ENCODE results near the gene MAST4.

MAST4 gene

DNA sequence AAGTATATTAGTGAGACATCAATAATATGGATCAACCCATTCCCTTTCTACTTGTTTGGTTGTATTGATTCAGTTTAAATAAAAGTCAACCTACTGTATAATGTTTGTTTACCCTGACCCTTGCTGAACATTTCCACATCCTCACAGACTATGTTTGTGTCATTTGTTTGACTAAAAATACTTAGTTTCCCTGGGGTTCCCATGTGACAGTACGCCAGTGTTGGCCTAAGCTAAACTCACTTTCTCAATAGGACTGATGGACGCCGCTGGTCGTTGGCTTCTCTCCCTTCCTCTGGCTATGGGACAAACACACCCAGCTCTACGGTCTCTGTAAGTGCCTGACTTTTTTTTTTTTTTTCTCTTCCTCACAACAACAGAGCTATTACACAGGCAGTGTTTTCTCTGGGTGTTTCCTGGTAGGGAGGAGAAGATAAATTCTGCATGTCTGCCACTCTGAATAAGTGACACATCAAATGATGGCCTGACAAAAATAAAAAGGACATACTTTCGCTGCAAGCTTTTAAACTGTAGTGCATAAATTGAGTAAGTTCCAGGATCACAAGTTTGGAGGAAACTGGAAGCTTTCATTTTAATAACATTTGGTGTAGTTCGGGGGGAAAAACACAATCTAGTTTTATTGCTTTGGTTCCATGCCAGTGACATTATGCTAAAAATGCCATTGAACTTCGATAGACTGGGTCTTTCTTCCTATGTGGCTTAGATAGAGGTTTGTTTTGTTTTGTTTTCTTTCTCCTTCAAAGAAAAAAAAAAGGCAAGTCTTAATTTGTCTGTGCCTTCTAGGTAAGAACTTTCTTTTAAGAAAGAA is 499.4 kb downstream of the MAST4 start:
- no peak overlapping the region for H3K4me3 ChIP-seq (ENCODE audit: low read depth, low read length)
- no peaks in the 10 kb centered on the region for H3K27me3 ChIP-seq (ENCODE audit: control insufficient read depth, insufficient read depth, low read length)
- no peak overlapping the region for H3K4me2 ChIP-seq (ENCODE audit: low read length)
- H2AFZ ChIP-seq, result no peak overlapping the region
- H3K36me3 ChIP-seq (ENCODE audit: control insufficient read depth, insufficient read depth, low read length), result no peaks in the 10 kb centered on the region
- no peaks in the 10 kb centered on the region for H3K9me3 ChIP-seq (ENCODE audit: control insufficient read depth, low read length)
- peak overlapping the region; percentile 12 for H3K27ac ChIP-seq
- TF ChIP-seq, protein P1, sequence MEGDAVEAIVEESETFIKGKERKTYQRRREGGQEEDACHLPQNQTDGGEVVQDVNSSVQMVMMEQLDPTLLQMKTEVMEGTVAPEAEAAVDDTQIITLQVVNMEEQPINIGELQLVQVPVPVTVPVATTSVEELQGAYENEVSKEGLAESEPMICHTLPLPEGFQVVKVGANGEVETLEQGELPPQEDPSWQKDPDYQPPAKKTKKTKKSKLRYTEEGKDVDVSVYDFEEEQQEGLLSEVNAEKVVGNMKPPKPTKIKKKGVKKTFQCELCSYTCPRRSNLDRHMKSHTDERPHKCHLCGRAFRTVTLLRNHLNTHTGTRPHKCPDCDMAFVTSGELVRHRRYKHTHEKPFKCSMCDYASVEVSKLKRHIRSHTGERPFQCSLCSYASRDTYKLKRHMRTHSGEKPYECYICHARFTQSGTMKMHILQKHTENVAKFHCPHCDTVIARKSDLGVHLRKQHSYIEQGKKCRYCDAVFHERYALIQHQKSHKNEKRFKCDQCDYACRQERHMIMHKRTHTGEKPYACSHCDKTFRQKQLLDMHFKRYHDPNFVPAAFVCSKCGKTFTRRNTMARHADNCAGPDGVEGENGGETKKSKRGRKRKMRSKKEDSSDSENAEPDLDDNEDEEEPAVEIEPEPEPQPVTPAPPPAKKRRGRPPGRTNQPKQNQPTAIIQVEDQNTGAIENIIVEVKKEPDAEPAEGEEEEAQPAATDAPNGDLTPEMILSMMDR (IDR thresholded peaks at IDR 0.05), result no peak
- no peak overlapping the region for H3K9ac ChIP-seq
- H3K79me2 ChIP-seq, result peaks cover 1% of the 10 kb centered on the region
- peaks cover 6% of the 10 kb centered on the region for H3K4me1 ChIP-seq

- Histone ChIP-seq H3K4me1 (peaks cover 6% of the 10 kb centered on the region), H3K4me2 (ENCODE audit: low read length) (no peak overlapping the region)
- TF ChIP-seq, protein P1 (IDR thresholded peaks at IDR 0.05), result no peak
These were observed 502.5 kb downstream of the MAST4 start for GRCh38 chr5:67098656-67099055.

DNA sequence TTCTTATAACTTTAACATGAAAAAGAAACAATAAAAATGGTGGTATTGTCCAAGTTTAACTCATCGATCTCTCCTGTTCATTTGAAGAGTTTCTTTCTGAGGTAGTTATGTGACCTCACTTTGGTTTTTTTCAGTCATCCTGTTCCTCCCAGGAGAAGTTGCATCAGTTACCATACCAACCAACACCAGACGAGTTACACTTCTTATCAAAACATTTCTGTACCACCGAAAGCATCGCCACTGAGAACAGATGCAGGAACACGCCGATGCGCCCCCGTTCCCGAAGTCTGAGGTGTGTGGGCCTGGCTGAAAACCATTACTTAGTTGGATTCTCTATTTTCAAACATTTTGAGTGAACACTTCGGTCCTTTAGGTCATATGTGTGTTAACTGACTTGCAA is 504.1 kb downstream of the MAST4 start:
- no peaks in the 10 kb centered on the region for H3K79me2 ChIP-seq
- no peak overlapping the region for H3K9ac ChIP-seq
- no peak overlapping the region for H3K4me3 ChIP-seq (ENCODE audit: low read depth, low read length)

More at GRCh38 chr5:67098656-67099055, 502.5 kb downstream of the MAST4 start:
- H3K27ac ChIP-seq, result no peak overlapping the region
- H3K36me3 ChIP-seq (ENCODE audit: control insufficient read depth, insufficient read depth, low read length), result no peaks in the 10 kb centered on the region
- H2AFZ ChIP-seq, result no peak overlapping the region
- H3K79me2 ChIP-seq, result no peaks in the 10 kb centered on the region
- no peaks in the 10 kb centered on the region for H3K9me3 ChIP-seq (ENCODE audit: control insufficient read depth, low read length)
- no peaks in the 10 kb centered on the region for H3K27me3 ChIP-seq (ENCODE audit: control insufficient read depth, insufficient read depth, low read length)
- H3K4me3 ChIP-seq (ENCODE audit: low read depth, low read length), result no peak overlapping the region
- no peak overlapping the region for H3K9ac ChIP-seq

GRCh38 chr5:67102708-67103107 is 506.5 kb downstream of the MAST4 start:
- Histone ChIP-seq H3K4me2 (ENCODE audit: low read length) (no peak overlapping the region), H3K79me2 (no peaks in the 10 kb centered on the region), H3K36me3 (ENCODE audit: control insufficient read depth, insufficient read depth, low read length) (no peaks in the 10 kb centered on the region), H3K9me3 (ENCODE audit: control insufficient read depth, low read length) (no peaks in the 10 kb centered on the region), H2AFZ (no peak overlapping the region), H3K4me1 (no peaks in the 10 kb centered on the region), H3K27me3 (ENCODE audit: control insufficient read depth, insufficient read depth, low read length) (no peaks in the 10 kb centered on the region), H3K4me3 (ENCODE audit: low read depth, low read length) (no peak overlapping the region), H3K27ac (no peak overlapping the region), H3K9ac (no peak overlapping the region)
- TF ChIP-seq, protein P1 (IDR thresholded peaks at IDR 0.05), result no peak

More for the DNA sequence above, 504.1 kb downstream of the MAST4 start:
- Histone ChIP-seq H2AFZ (no peak overlapping the region), H3K4me2 (ENCODE audit: low read length) (no peak overlapping the region), H3K36me3 (ENCODE audit: control insufficient read depth, insufficient read depth, low read length) (no peaks in the 10 kb centered on the region), H3K9me3 (ENCODE audit: control insufficient read depth, low read length) (no peaks in the 10 kb centered on the region), H3K27me3 (ENCODE audit: control insufficient read depth, insufficient read depth, low read length) (no peaks in the 10 kb centered on the region), H3K27ac (no peak overlapping the region), H3K4me1 (no peaks in the 10 kb centered on the region)
- TF ChIP-seq, protein P1 (IDR thresholded peaks at IDR 0.05), result no peak

GRCh38 chr5:67104859-67105258 is 508.7 kb downstream of the MAST4 start:
- Histone ChIP-seq H3K79me2 (no peaks in the 10 kb centered on the region), H3K36me3 (ENCODE audit: control insufficient read depth, insufficient read depth, low read length) (no peaks in the 10 kb centered on the region), H3K4me3 (ENCODE audit: low read depth, low read length) (no peak overlapping the region)

More at GRCh38 chr5:67104859-67105258, 508.7 kb downstream of the MAST4 start:
- H3K4me1 ChIP-seq, result no peaks in the 10 kb centered on the region
- no peak overlapping the region for H3K4me2 ChIP-seq (ENCODE audit: low read length)
- H3K9ac ChIP-seq, result no peak overlapping the region
- no peaks in the 10 kb centered on the region for H3K27me3 ChIP-seq (ENCODE audit: control insufficient read depth, insufficient read depth, low read length)
- H2AFZ ChIP-seq, result no peak overlapping the region
- no peaks in the 10 kb centered on the region for H3K9me3 ChIP-seq (ENCODE audit: control insufficient read depth, low read length)
- H3K27ac ChIP-seq, result no peak overlapping the region
- TF ChIP-seq, protein P1 (IDR thresholded peaks at IDR 0.05), result no peak
